Measurements from ENCODE around the gene SLC25A52. TPM values are rescaled to one million over a fixed set of nuclear protein-coding genes. Genes with fewer than 3 reads are reported as not detected.

Gene SLC25A52
- total RNA-seq, 4 donors from 2014 or later = not detected

GRCh38 chr18:31791817-31792579, 31.3 kb upstream of the SLC25A52 start:
- no peak for ATAC-seq (ENCODE audit: low FRiP score)
- DNase-seq (ENCODE audit: low spot score) = no peak
- TF ChIP-seq CTCF (IDR thresholded peaks at IDR 0.05) = no peak

- DNase-seq (ENCODE audit: low spot score) (no peak), ATAC-seq (ENCODE audit: low FRiP score) (no peak)
- TF ChIP-seq CTCF (IDR thresholded peaks at IDR 0.05) = no peak
These were observed 28.7 kb upstream of the SLC25A52 start for GRCh38 chr18:31789409-31789808.

GRCh38 chr18:31783059-31783458, 22.4 kb upstream of the SLC25A52 start:
- DNase-seq (ENCODE audit: low spot score) (no peak), ATAC-seq (ENCODE audit: low FRiP score) (no peak)
- TF ChIP-seq CTCF (IDR thresholded peaks at IDR 0.05) = no peak

GRCh38 chr18:31778391-31778950, 17.8 kb upstream of the SLC25A52 start:
- no peak for TF ChIP-seq CTCF (IDR thresholded peaks at IDR 0.05)
- ATAC-seq (ENCODE audit: low FRiP score) (no peak), DNase-seq (ENCODE audit: low spot score) (no peak)

GRCh38 chr18:31776093-31776492, 15.4 kb upstream of the SLC25A52 start:
- DNase-seq (ENCODE audit: low spot score) (no peak), ATAC-seq (ENCODE audit: low FRiP score) (no peak)
- TF ChIP-seq CTCF (IDR thresholded peaks at IDR 0.05) = no peak

GRCh38 chr18:31774962-31775361, 14.3 kb upstream of the SLC25A52 start:
- ATAC-seq (ENCODE audit: low FRiP score) = no peak
- no peak for DNase-seq (ENCODE audit: low spot score)
- TF ChIP-seq CTCF (IDR thresholded peaks at IDR 0.05) = no peak

- ATAC-seq (ENCODE audit: low FRiP score) (no peak), DNase-seq (ENCODE audit: low spot score) (no peak)
- TF ChIP-seq CTCF (IDR thresholded peaks at IDR 0.05) = no peak
These were observed 13.8 kb upstream of the SLC25A52 start for GRCh38 chr18:31774477-31774785.

All from omental fat pad (tissue), 4 donors.